Endothelial cell (in vitro differentiated cells): ENCODE measurements around the gene ERP44. TPM values are rescaled to one million over a fixed set of nuclear protein-coding genes. Genes with fewer than 3 reads are reported as not detected.

Experiments used
- DNase-seq: peaks from one replicate; pipeline ENCODE4 v3.0.0; 2021; ENCODE audit warnings: low spot score
- H3K27ac Mint-ChIP-seq: one replicate; pipeline ENCODE4 v1.8.0; 2021; ENCODE audit warnings: mixed read lengths, inconsistent platforms; ENCODE audit not compliant: unreplicated experiment
- H3K27me3 Mint-ChIP-seq: one replicate; pipeline ENCODE4 v1.8.0; 2021; ENCODE audit warnings: mild to moderate bottlenecking, moderate library complexity, mixed read lengths, inconsistent platforms; ENCODE audit not compliant: unreplicated experiment
- H3K36me3 Mint-ChIP-seq: one replicate; pipeline ENCODE4 v1.8.0; 2021; ENCODE audit warnings: mild to moderate bottlenecking, low read depth, mixed read lengths, inconsistent platforms; ENCODE audit not compliant: unreplicated experiment
- H3K4me1 Mint-ChIP-seq: one replicate; pipeline ENCODE4 v1.8.0; 2021; ENCODE audit warnings: mild to moderate bottlenecking, mixed read lengths, inconsistent platforms; ENCODE audit not compliant: unreplicated experiment
- H3K4me3 Mint-ChIP-seq: one replicate; pipeline ENCODE4 v1.8.0; 2021; ENCODE audit warnings: mild to moderate bottlenecking, mixed read lengths, inconsistent platforms; ENCODE audit not compliant: unreplicated experiment
- H3K9me3 Mint-ChIP-seq: one replicate; pipeline ENCODE4 v1.8.0; 2021; ENCODE audit warnings: mixed read lengths, inconsistent platforms; ENCODE audit not compliant: unreplicated experiment
- total RNA-seq: library from RNA; stranded (reverse); fragmentation: NEBNext Ultra II Directional; extraction: Animal tissue kit (Norgen Biotek cat#: 25700); gene quantifications from one replicate; pipeline ENCODE4 v1.2.1, GENCODE V29; 2021; ENCODE audit not compliant: unreplicated experiment
- TF ChIP-seq, protein P1 (sequence below): fragments of 200-600 bp; sonication (generic); IDR thresholded peaks from one replicate; pipeline ENCODE4 v1.5.0; 2021; ENCODE audit warnings: antibody characterized with exemption; ENCODE audit not compliant: unreplicated experiment

The ERP44 gene
- total RNA-seq, 1 donor from 2014 or later: 14.5 TPM

DNA sequence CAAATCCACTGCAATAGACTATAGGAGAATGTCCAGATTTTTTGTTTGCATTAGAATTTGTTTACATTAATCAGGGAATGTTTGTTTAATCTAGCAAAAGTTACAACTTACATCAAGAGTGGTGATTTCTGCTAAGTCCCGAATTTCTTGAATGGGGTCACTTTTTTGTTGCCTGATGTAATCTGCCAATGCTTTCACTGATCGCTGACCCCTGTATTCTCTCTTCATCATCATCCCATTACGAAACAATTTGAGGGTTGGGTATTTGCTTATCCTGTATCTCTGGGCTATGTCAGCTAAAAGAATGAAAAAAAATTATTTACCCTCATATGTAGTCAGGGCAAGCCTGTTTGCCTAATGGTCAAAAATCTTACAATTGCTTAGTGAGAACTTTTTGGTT lies 76.9 kb downstream of the ERP44 start:
- H3K4me1 Mint-ChIP-seq: peaks cover 12% of the 10 kb centered on the region
- no peak overlapping the region for H3K27ac Mint-ChIP-seq
- TF ChIP-seq, protein P1, sequence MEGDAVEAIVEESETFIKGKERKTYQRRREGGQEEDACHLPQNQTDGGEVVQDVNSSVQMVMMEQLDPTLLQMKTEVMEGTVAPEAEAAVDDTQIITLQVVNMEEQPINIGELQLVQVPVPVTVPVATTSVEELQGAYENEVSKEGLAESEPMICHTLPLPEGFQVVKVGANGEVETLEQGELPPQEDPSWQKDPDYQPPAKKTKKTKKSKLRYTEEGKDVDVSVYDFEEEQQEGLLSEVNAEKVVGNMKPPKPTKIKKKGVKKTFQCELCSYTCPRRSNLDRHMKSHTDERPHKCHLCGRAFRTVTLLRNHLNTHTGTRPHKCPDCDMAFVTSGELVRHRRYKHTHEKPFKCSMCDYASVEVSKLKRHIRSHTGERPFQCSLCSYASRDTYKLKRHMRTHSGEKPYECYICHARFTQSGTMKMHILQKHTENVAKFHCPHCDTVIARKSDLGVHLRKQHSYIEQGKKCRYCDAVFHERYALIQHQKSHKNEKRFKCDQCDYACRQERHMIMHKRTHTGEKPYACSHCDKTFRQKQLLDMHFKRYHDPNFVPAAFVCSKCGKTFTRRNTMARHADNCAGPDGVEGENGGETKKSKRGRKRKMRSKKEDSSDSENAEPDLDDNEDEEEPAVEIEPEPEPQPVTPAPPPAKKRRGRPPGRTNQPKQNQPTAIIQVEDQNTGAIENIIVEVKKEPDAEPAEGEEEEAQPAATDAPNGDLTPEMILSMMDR: no peak
- H3K27me3 Mint-ChIP-seq: no peaks in the 10 kb centered on the region
- peaks cover 7% of the 10 kb centered on the region for H3K36me3 Mint-ChIP-seq
- no peak overlapping the region for H3K4me3 Mint-ChIP-seq
- no peaks in the 10 kb centered on the region for H3K9me3 Mint-ChIP-seq
- DNase-seq: no peak

DNA sequence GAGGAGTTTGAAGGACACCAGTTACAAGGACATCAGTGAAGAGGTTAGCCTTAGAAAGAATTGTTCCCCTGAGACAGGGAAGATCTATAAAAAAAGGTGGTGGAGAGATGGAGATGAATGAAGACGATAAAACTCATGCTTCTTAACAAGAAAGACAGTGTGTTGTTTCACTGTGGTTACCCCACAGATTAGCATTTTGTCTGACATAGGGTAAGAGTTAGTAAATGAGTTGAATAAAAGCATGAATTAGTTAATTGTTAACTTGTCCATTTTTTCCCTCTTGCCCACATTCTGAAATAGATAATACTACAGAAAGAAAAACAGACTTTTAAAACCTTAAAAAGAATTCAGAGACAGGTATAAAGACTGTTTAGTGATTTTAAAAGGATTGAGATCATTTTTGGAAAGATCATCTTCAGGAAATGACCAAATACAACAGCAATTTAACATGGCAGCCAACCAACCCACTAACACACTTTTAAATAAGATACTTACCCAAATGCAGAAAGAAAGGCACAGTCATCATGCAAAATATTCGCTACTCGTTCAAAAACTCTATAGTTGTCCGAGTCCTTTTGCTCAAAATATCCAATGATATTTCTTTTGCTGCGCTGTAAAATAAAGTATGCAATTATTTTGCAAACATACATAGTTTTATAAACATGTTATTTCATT lies 78.5 kb downstream of the ERP44 start:
- DNase-seq: no peak
- TF ChIP-seq, protein P1: no peak
- Mint-ChIP-seq H3K4me3 (no peak overlapping the region), H3K4me1 (peaks cover 4% of the 10 kb centered on the region), H3K27ac (no peak overlapping the region), H3K36me3 (peaks cover 7% of the 10 kb centered on the region), H3K27me3 (no peaks in the 10 kb centered on the region), H3K9me3 (no peaks in the 10 kb centered on the region)

DNA sequence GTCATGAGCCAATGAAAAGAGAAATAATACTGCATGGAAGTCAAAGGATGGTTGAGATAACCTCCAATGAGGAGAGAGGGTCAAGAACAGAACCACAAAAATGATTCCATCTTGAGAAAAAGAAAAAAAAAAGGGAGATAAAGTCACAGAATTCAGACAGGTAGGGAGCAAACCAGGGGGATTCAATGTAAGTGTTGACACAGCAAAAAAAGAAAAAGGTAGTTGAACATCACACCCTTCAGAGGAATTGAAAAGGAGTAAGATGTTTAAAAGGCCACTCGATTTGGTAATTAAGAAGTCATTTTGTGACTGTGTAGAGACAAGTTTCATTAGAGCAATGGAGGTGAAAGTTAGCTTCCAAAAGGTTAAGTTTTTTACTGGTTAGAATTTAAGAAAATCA lies 79.3 kb downstream of the ERP44 start:
- Mint-ChIP-seq H3K9me3 (no peaks in the 10 kb centered on the region), H3K4me1 (no peaks in the 10 kb centered on the region), H3K4me3 (no peak overlapping the region), H3K27ac (no peak overlapping the region), H3K27me3 (no peaks in the 10 kb centered on the region), H3K36me3 (peaks cover 7% of the 10 kb centered on the region)
- TF ChIP-seq, protein P1: no peak
- DNase-seq: no peak

DNA sequence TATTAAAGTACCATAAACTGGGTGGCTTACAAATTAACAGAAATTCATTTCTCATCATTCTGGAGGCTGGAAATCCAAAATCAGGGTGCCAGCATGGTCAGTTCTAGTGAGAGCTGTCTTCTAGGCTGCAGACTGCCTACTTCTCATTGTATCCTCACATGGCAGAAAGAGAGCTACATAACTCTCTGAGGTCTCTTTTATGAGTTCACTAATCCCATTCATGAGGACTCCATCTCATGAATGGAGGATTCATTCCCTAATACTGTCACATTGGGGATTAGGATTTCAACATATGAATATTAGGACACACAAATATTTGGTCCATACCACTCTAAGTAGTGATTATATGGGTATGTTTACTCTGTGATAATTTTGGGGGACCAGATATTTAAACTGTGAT lies 84.0 kb downstream of the ERP44 start:
- Mint-ChIP-seq H3K27me3 (no peaks in the 10 kb centered on the region), H3K9me3 (no peaks in the 10 kb centered on the region), H3K4me1 (no peaks in the 10 kb centered on the region), H3K36me3 (no peaks in the 10 kb centered on the region), H3K4me3 (no peak overlapping the region), H3K27ac (no peak overlapping the region)
- no peak for DNase-seq
- TF ChIP-seq, protein P1: no peak

DNA sequence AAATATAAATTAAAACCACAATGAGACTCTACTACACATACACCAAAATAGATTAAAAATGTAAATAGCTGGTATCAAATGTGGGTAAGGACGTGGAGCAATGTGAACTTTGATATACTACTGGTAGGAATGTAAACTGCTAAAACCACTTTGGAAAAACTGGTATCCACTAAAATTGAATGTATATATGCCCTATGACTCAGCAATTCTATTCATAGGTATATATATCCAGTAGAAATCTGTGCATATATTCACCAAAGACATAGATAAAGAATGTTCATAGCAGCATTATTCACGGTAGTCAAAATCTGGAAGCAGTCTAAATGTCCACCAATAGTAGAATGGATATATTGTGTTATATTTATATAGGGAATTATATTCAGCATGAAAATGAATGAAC lies 85.2 kb downstream of the ERP44 start:
- Mint-ChIP-seq H3K27ac (no peak overlapping the region), H3K36me3 (no peaks in the 10 kb centered on the region), H3K27me3 (no peaks in the 10 kb centered on the region), H3K4me3 (no peak overlapping the region), H3K4me1 (no peaks in the 10 kb centered on the region), H3K9me3 (no peaks in the 10 kb centered on the region)
- no peak for DNase-seq
- TF ChIP-seq, protein P1: no peak
